Progenitor cell of endocrine pancreas (in vitro differentiated cells): ENCODE measurements around the gene GMPR. TPM values are rescaled to one million over a fixed set of nuclear protein-coding genes. Genes with fewer than 3 reads are reported as not detected.

ENCODE experiments used
- DNase-seq: peaks from one replicate; pipeline ENCODE4 v3.0.0; 2021; ENCODE audit warnings: low spot score; ENCODE audit not compliant: unreplicated experiment
- H3K27ac Mint-ChIP-seq: 2 replicates; pipeline ENCODE4 v1.8.0; 2021; ENCODE audit warnings: mild to moderate bottlenecking, moderate library complexity, mixed read lengths
- H3K27me3 Mint-ChIP-seq: 2 replicates; pipeline ENCODE4 v1.8.0; 2021; ENCODE audit warnings: mixed read lengths
- H3K36me3 Mint-ChIP-seq: 2 replicates; pipeline ENCODE4 v1.8.0; 2022; ENCODE audit warnings: mixed read lengths; ENCODE audit not compliant: insufficient read depth
- H3K4me1 Mint-ChIP-seq: 2 replicates; pipeline ENCODE4 v1.8.0; 2021; ENCODE audit warnings: low read depth, mixed read lengths
- H3K4me3 Mint-ChIP-seq: 2 replicates; pipeline ENCODE4 v1.8.0; 2021; ENCODE audit warnings: low read depth, mild to moderate bottlenecking, moderate library complexity, mixed read lengths
- H3K9me3 Mint-ChIP-seq: 2 replicates; pipeline ENCODE4 v1.8.0; 2021; ENCODE audit warnings: low read depth, mixed read lengths
- total RNA-seq: library from RNA; stranded (reverse); gene quantifications from 2 replicates; pipeline ENCODE4 v1.2.1, GENCODE V29; 2021
- TF ChIP-seq, protein P1 (sequence below): fragments of 200-600 bp; sonication (generic); IDR thresholded peaks from one replicate; pipeline ENCODE4 v1.5.0; 2021; ENCODE audit warnings: antibody characterized with exemption, mild to moderate bottlenecking; ENCODE audit not compliant: unreplicated experiment

GMPR gene
- total RNA-seq, 1 donor from 2014 or later: 0.50 TPM

DNA sequence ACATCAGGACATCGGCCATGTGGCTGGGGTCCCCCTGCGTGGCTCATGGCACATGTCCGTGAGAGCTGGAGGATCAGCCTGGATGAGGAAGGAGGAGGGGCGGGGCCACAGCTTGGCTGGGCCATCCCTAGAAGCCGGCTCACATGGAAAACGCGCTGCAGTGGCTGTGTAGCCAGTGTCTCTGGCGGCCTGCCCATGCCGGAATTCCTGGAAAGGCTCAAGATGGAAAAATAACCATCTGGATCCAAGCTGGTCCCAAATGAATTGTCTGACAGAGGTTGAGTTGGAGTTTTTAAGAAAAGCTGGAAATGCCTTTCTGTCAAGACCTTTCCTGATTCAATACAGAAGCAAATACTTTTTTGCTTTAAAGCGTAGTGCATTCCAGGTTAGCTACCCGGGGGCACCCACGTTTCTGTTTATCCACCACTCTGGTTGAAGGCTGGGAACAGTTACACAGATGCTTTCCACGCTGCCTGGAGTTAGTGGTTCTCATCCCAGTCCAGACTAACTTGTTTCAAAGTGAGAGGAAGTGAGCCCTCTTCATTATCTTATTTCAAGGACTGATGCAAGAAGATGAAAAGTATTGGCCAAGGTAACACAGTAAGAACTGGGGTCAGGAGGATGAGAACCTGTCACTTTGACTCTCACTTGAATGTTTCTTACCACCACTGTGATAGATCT lies 99.0 kb downstream of the GMPR start:
- Mint-ChIP-seq H3K27me3 (no peaks in the 10 kb centered on the region), H3K9me3 (no peaks in the 10 kb centered on the region), H3K36me3 (peaks cover 4% of the 10 kb centered on the region), H3K4me1 (no peaks in the 10 kb centered on the region), H3K4me3 (no peak overlapping the region), H3K27ac (no peak overlapping the region)
- TF ChIP-seq, protein P1, sequence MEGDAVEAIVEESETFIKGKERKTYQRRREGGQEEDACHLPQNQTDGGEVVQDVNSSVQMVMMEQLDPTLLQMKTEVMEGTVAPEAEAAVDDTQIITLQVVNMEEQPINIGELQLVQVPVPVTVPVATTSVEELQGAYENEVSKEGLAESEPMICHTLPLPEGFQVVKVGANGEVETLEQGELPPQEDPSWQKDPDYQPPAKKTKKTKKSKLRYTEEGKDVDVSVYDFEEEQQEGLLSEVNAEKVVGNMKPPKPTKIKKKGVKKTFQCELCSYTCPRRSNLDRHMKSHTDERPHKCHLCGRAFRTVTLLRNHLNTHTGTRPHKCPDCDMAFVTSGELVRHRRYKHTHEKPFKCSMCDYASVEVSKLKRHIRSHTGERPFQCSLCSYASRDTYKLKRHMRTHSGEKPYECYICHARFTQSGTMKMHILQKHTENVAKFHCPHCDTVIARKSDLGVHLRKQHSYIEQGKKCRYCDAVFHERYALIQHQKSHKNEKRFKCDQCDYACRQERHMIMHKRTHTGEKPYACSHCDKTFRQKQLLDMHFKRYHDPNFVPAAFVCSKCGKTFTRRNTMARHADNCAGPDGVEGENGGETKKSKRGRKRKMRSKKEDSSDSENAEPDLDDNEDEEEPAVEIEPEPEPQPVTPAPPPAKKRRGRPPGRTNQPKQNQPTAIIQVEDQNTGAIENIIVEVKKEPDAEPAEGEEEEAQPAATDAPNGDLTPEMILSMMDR: no peak
- no peak for DNase-seq

DNA sequence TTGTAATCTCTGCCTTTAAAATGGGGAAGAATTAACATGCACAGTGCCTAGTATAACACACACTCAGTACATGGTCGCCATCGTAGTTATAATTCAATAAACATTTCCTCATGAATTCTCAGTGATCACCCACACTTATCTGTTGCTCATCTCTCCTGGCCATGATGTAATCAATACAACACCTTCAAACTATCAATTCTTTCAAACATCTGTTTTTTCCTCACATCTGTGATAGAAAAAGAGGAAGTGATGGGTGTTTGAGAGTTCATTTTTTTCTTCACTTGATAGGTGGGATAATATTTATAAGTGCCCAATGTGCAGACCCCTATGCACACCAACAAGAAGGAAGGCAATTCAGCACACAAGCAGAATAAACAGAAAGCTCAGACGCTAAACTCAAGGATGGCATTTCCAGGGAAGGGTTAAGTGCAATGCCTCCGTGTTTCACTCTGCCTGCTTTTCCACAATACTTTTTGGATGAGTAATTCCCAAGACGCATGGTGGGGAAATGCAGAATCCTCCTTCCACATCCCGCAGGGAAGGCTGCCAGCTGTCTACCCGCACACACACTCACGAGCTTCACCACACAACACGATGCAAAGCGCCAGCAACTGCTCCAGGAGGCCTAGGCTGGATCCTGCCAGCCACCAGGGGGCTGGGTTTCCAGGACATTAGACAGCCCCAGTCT lies 100.3 kb downstream of the GMPR start:
- Mint-ChIP-seq H3K9me3 (no peaks in the 10 kb centered on the region), H3K36me3 (peaks cover 4% of the 10 kb centered on the region), H3K4me3 (no peak overlapping the region), H3K4me1 (no peaks in the 10 kb centered on the region), H3K27me3 (no peaks in the 10 kb centered on the region), H3K27ac (no peak overlapping the region)
- TF ChIP-seq, protein P1: peak; percentile 40
- no peak for DNase-seq

DNA sequence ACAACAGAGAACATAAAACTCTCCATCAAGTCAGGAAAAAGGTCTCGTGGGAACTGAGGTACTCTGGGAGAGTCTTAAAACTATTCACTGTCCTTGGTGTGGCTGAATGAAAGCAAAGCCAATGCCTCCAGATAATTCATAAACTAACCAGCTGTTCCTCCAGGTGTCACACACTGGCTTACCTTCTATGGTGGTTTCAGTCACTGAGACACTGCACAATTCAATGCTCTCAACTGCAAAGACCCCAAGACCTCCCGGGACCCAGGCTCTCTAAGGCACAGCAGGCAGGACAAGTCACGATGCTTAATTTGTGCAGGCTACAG lies 100.8 kb downstream of the GMPR start:
- no peaks in the 10 kb centered on the region for H3K9me3 Mint-ChIP-seq
- no peak for DNase-seq
- no peak overlapping the region for H3K27ac Mint-ChIP-seq
- no peaks in the 10 kb centered on the region for H3K27me3 Mint-ChIP-seq
- TF ChIP-seq, protein P1: no peak
- H3K36me3 Mint-ChIP-seq: peaks cover 4% of the 10 kb centered on the region
- H3K4me1 Mint-ChIP-seq: no peaks in the 10 kb centered on the region
- H3K4me3 Mint-ChIP-seq: no peak overlapping the region

DNA sequence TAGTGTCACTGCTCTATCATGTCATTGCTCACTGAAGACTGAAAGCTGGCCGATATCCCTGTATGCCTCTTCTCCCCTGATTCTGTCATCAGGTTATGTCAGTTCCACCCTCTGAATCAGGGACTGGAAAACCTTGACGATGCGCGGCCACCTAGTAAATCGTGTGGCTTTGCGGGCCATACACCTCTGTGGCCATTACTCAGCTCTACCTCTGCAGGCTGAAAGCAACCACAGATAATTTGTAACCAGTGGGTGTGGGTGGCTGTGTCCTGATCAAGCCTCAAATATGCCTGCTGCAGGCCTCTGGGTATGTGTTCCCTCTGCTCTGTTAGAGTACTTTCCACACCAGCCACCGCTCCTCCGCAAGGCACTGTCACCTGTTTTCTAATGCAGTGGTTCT lies 105.2 kb downstream of the GMPR start:
- TF ChIP-seq, protein P1: no peak
- H3K27me3 Mint-ChIP-seq: no peaks in the 10 kb centered on the region
- no peak overlapping the region for H3K27ac Mint-ChIP-seq
- no peak overlapping the region for H3K4me3 Mint-ChIP-seq
- DNase-seq: no peak
- peaks cover 4% of the 10 kb centered on the region for H3K36me3 Mint-ChIP-seq
- H3K9me3 Mint-ChIP-seq: no peaks in the 10 kb centered on the region
- H3K4me1 Mint-ChIP-seq: peaks cover 12% of the 10 kb centered on the region

DNA sequence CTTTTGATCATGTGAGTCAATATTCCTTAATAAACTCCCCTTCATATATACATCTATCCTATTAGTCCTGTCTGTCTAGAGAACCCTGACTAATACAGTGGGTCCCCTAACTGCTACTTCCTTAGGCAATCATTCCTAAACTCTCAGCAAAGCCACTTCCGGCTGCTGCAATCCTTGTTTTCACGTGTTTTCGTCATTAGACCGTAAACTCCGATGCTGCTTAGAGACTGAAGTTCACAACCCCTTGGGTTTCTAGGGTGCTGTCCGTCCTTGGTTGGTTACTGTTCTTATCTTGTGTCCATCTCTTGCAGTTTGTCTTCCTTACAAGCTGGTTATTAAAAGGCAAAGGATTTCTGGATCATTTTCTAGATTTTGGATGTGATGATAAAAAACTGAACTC lies 106.4 kb downstream of the GMPR start:
- no peaks in the 10 kb centered on the region for H3K27me3 Mint-ChIP-seq
- peaks cover 12% of the 10 kb centered on the region for H3K4me1 Mint-ChIP-seq
- DNase-seq: no peak
- TF ChIP-seq, protein P1: no peak
- no peak overlapping the region for H3K4me3 Mint-ChIP-seq
- H3K9me3 Mint-ChIP-seq: no peaks in the 10 kb centered on the region
- H3K36me3 Mint-ChIP-seq: peaks cover 6% of the 10 kb centered on the region
- H3K27ac Mint-ChIP-seq: no peak overlapping the region

Other genes starting within 250 kb of the GMPR start
- 59.0 and 81.1 TPM in 2 replicates for gene MYLIP, start 109.5 kb upstream of the GMPR start, total RNA-seq